HG02970 (cell line): ENCODE measurements around the gene THTPA.
"Not testable (repeated sequence)": the region's sequence is repeated elsewhere in the genome, so short reads cannot be mapped to it uniquely, and the experiment has no call there.

Experiments
- ATAC-seq: cut with Tn5 transposase; IDR thresholded peaks from one replicate; pipeline ENCODE4 v1.9.1; 2021; ENCODE audit warnings: mild to moderate bottlenecking, moderate library complexity, moderate number of reproducible peaks; ENCODE audit not compliant: unreplicated experiment, low FRiP score

The THTPA gene

GRCh38 chr14:23608454-23608853 is 52.4 kb downstream of the THTPA start:
- no peak for ATAC-seq

DNA sequence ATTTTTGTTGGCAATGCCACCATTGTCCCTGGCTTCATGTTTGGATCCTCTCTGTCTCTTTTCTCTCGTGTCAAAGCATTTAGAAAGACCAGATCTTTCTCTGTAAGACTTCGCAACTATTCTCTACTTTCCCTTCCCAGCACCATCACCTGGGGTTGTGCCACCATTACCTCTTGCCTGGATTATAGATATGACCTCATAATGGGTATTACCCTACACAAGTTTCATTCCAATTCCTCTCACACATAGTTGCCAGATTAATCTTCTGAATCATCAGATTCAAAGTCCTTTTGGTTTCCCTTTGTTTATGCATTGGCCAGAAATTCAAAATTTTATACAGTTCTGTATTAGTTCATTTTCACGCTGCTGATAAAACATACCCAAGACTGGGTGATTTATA is 52.9 kb downstream of the THTPA start:
- no peak for ATAC-seq

- not testable (repeated sequence) for ATAC-seq
These were observed 53.5 kb downstream of the THTPA start for GRCh38 chr14:23609411-23610089.
